NCI-H524 treated with DMSO at 0.1 percent for 48 hours (cell line): ENCODE measurements around the gene TRAF3IP3.

Experiments used
- DNase-seq: peaks from one replicate; lab custom pipeline; 2025; lab: John Stamatoyannopoulos, UW

Gene TRAF3IP3

GRCh38 chr1:209737118-209737505, 18.7 kb upstream of the TRAF3IP3 start:
- DNase-seq, result no peak

GRCh38 chr1:209738270-209738669, 17.6 kb upstream of the TRAF3IP3 start:
- no peak for DNase-seq

DNA sequence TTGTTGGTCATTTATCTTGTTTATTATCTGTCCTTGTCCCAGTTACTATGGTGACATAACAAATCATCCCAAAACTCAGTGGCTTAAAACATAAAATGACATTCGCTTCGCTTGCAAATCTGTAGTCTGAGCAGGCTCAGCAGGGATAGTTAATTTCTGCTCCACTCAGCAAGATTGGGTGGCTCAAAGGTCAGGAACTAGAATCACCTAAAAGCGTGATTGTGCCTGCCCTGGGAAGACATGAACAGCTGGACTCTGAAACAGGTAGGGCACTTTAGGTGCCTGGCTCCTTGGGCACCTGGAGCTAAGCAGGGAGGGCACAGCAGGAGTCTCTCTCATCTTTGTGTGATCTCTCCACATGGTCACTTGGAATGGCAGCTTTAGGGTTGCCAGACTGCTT, 14.7 kb upstream of the TRAF3IP3 start:
- no peak for DNase-seq

DNA sequence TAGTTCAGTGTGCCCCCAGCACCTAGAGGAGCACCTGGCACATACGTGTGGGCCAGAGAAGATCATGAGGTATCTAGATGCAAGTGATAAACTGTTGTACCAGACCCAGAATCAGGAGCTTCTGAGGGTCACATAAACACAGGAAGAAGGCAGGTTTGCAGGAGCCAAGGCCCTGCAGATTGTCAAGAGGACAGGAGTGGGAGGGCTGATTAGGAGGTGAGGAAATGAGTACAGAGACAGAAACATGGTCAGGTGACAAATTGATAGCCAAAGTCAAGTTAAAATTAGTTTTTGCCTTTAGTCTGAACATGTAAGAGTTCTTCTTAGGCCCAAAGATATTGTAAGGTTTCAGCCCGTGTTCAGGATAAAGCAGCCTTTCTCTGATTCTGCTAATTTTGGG, 14.0 kb upstream of the TRAF3IP3 start:
- DNase-seq, result no peak

DNA sequence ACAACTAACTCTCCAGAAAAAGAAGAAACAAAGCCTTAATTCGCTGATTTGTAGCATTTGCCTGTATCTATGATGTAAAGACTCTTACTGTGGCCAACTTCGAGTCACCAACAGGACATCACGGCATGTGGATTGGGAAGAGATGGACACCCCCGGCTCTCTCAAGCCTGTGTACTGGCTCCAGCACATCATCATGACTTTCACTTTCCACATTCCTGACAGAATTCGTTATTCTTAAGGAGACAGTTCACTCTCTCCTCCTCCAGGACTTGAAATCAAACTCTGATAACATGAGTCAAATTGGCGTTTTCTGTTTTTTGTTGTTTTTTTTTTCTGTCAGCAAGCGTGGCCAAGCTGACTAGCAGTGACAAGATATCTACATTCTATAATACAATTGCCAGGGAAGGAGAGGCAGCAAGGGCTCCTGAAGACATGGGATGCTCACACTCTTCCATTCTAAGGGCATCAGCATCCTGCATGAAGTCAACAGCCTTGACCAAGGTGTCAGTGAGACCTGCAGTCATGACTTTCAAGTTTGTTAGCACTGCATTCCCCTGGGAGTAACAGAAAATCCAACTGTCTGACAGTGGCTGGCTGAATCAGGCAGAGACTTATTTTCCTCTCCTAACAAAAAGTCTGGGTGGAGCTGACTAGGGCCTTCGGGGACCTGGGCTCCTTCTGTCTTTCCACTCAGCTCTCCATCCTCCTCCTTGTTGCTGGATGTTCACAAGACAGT, 13.3 kb upstream of the TRAF3IP3 start:
- DNase-seq, result no peak

DNA sequence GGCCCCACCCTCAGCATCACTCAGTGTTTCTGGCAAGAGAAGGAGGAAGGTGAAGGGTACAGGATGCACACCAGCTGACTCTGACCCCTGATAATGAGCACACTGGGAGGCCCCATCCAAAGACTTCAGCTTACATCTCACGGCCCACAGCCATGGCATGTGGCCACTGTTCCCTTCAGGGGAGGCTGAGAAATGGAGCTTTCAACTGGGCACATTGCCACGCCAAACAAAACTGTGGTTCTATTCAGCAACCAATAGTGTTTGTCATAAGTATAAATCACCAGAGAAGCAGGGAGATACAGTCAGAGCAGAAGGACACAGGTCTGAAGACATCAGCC, 12.7 kb upstream of the TRAF3IP3 start:
- no peak for DNase-seq

GRCh38 chr1:209746451-209747165, 9.2 kb upstream of the TRAF3IP3 start:
- DNase-seq, result no peak

DNA sequence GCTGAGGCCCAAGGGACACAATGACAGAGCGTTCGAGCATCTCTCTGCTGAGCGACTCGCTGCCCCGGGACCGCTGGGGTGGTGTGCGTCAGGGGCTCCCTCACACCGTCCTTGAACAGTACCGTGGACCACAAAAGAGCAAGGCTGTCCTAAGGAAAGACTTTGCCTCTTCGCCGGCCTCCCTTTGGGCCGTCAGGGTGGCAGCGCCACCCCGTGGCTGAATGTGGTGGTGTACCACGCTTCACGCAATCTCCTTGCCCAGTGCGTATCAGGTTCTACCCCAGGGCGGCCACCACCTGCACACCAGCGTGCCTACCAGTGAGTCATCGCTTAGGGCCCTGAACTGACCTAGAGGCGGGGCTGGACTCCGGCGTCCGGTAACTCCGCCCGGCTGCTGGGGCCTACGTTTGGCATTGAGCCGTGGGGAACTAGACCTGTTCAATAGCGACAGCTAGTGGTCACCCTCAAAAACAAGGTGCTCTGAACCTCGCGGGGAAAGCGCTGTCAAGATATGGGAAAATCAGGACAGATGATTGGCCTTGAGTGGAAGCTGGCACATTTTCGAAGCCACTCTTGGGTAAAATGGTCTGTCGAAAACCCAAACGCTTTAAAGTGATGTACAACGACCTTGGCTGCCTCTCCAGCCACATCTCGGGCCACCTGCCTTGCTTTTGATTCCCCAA, 8.1 kb upstream of the TRAF3IP3 start:
- DNase-seq, result no peak

- DNase-seq, result no peak
Measured at GRCh38 chr1:209748620-209749019, 7.2 kb upstream of the TRAF3IP3 start.

DNA sequence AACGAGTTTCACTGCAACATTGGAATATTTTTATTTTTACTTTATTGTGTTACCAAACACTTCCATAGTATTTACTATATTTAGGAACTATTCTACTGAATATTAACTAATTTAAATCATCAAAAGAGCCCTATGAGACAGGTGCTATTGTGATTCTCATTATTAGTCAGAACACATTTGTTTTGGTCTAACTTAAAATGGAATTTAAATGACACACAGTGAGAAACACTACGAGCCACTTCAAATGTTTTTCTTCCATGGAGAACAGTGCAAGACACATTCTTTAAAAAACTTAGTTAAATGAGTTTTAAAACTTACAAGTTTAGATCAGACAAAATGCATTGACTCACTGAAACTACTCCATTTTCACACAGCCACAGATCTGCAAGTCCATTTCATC, 6.6 kb upstream of the TRAF3IP3 start:
- DNase-seq, result no peak

- peak; percentile 61 for DNase-seq
Measured at GRCh38 chr1:209749670-209750323, 6.1 kb upstream of the TRAF3IP3 start.

- no peak for DNase-seq
Measured at GRCh38 chr1:209751627-209752231, 4.1 kb upstream of the TRAF3IP3 start.

- no peak for DNase-seq
Measured at GRCh38 chr1:209752890-209753289, 3.0 kb upstream of the TRAF3IP3 start.

DNA sequence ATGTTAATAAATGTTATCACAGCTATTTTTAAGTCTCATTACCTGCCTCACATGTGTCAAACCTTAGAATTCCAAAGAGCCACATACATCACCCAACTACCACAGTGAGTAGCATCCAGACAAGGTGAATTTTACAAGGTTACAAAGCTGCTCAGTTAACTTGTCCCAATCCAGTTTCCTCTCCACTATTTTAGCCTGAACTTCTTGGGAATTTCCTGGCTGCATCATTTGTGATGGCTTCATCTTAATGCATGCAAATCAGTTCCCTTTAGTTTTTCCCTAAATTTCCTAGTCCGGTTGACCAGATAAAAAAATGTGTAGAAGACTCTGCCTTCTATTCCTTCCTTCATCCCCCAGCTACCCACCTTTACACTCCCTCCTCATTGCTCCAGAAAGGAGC, 597 bp upstream of the TRAF3IP3 start:
- no peak for DNase-seq

GRCh38 chr1:209756615-209757445, 977 bp downstream of the TRAF3IP3 start:
- no peak for DNase-seq

DNA sequence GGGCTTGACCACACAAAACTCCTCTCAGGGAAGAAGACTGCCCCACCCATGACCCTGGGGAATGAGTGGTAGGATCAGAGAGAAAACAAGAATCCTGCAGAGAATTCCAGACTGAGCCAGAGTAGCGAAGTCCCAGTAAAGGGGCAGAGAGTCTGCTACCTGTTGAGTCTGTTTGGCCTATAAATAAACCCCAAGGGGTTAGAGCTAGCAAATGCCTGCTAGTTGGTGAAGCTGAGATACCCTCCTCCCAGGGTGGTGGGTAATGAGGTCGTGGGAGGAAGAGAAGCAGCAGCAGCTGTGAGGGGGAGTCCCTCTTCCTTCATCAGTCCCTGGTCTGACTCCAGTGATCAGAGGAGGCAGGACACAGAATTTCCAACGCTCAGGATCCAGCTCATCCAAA, 2.5 kb downstream of the TRAF3IP3 start:
- DNase-seq, result no peak

GRCh38 chr1:209759829-209760359, 4.0 kb downstream of the TRAF3IP3 start:
- DNase-seq, result no peak

- no peak for DNase-seq
Measured at GRCh38 chr1:209761011-209761635, 5.3 kb downstream of the TRAF3IP3 start.

DNA sequence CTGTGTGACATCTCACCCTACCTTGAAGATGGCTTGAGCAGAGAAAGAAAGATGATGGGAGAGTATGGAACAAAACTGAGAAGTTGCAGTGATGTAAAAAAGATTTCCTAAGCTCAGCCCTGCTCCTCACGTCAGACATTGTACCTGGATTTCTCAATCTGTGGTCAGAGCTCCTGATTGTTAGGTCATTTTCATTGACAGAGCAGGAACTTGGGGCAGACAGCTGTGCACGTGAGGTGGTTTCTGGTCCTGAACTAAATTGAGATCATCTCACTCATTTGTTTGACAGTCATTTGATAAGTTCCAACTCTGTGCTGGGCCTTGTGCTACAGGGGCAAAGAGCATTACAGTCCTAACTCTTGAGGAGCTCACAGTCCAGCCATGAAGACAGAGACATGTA, 10.2 kb downstream of the TRAF3IP3 start:
- no peak for DNase-seq

- DNase-seq, result no peak
Measured at GRCh38 chr1:209767096-209767495, 11.2 kb downstream of the TRAF3IP3 start.

DNA sequence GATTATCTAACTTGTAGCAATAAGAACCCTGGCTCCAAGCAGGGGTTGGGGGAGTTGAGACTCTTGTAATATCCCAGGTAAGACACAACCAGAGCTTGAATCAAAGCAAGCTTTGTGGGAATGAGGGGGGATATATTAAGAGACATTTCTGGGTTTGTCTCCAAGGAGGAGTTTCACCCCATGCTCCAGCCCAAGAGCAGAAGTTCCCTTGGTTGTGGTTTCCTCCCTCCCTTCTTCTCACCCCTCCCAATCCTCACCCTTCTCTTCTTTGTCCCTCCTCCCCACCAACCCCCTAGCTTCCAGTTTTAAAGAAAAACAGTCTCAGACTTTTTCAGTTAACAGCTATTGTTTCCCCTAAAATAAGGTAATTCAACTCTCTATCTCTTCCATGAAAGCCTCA, 11.9 kb downstream of the TRAF3IP3 start:
- no peak for DNase-seq
